Neural cell (in vitro differentiated cells): ENCODE data around the gene SLC41A3.

Source experiments
- CTCF ChIP-seq: fragments of 450-650 bp; IDR thresholded peaks from 2 replicates; pipeline ENCODE4 v1.5.1; 2014; ENCODE audit warnings: antibody characterized with exemption, mild to moderate bottlenecking, moderate library complexity; ENCODE audit not compliant: poor library complexity, severe bottlenecking
- POLR2AphosphoS5 ChIP-seq: IDR thresholded peaks from 2 replicates; pipeline ENCODE4 v1.6.1; 2012
- REST ChIP-seq: IDR thresholded peaks from 2 replicates; pipeline ENCODE4 v1.6.1; 2012; ENCODE audit warnings: borderline replicate concordance

DNA sequence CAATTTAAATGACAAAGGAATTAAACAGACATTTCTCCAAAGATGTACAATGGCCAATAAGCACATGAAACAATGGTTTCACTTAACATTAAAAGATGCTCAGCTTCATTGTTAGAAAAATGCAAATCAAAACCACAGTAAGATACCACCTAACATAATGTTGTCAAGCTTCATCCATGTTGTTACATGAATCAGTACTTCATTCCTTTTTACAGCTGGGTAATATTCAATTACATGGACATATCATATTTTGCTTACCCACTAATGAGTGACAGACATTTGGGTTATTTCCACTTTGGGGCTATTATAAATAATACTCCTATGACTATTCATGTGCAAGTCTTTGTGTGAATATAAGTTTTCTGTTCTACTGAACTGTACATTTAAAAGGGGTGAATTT, 7.8 kb downstream of the SLC41A3 start:
- no peak for TF ChIP-seq CTCF
- no peak for TF ChIP-seq POLR2AphosphoS5
- no peak for TF ChIP-seq REST
